OCI-LY7 (cell line): ENCODE data around the gene SCYL3. TPM values are rescaled to one million over a fixed set of nuclear protein-coding genes. Genes with fewer than 3 reads are reported as not detected.
"Not testable (repeated sequence)": the region's sequence is repeated elsewhere in the genome, so short reads cannot be mapped to it uniquely, and the experiment has no call there.

Source experiments
- BruUV-seq: library from RNA; stranded (reverse); fragments of 400-500 nt; replicated peaks from 2 replicates; lab custom pipeline; 2021; lab: Mats Ljungman, UMichigan
- CTCF ChIA-PET: fragments of 300-600 bp; sonication (Branson Sonifier 250); formaldehyde crosslinking; loops from one replicate; lab custom pipeline; 2022; ENCODE audit warnings: antibody characterized with exemption; ENCODE audit not compliant: unreplicated experiment; lab: Charles Lee
- POLR2A ChIA-PET: fragments of 300-600 bp; sonication (Branson Sonifier 250); formaldehyde crosslinking; loops from one replicate; lab custom pipeline; 2022; ENCODE audit warnings: antibody characterized with exemption; lab: Charles Lee
- DNase-seq: peaks from one replicate; pipeline ENCODE4 v3.0.0-alpha.2; 2015; ENCODE audit warnings: low spot score
- H2AFZ ChIP-seq: fragments of 200-600 bp; sonication (generic), shearing (Covaris generic); 2 replicates; pipeline ENCODE4 v1.6.1; 2014; ENCODE audit warnings: mild to moderate bottlenecking, antibody characterized with exemption, low read length, moderate library complexity
- H3K27ac ChIP-seq: fragments of 200-600 bp; sonication (generic); 2 replicates; pipeline ENCODE4 v1.5.1; 2014; ENCODE audit warnings: mixed run types, low read depth, mild to moderate bottlenecking, moderate library complexity, low read length, inconsistent platforms; ENCODE audit not compliant: poor library complexity, severe bottlenecking
- H3K36me3 ChIP-seq: fragments of 200-600 bp; sonication (generic); 2 replicates; pipeline ENCODE4 v1.6.1; 2014; ENCODE audit warnings: mild to moderate bottlenecking, antibody characterized with exemption, low read length, moderate library complexity, mixed read lengths; ENCODE audit not compliant: insufficient read depth
- H3K4me1 ChIP-seq: fragments of 200-600 bp; sonication (generic); 2 replicates; pipeline ENCODE4 v1.5.1; 2014; ENCODE audit warnings: mild to moderate bottlenecking, low read length; ENCODE audit not compliant: insufficient read depth, poor library complexity, severe bottlenecking
- H3K4me2 ChIP-seq: fragments of 200-600 bp; sonication (generic); 2 replicates; pipeline ENCODE4 v1.6.1; 2014; ENCODE audit warnings: mild to moderate bottlenecking, low read length
- H3K4me3 ChIP-seq: fragments of 200-600 bp; sonication (generic); 2 replicates; pipeline ENCODE4 v1.5.1; 2014; ENCODE audit warnings: mild to moderate bottlenecking, low read depth, low read length; ENCODE audit not compliant: poor library complexity, severe bottlenecking
- H3K79me2 ChIP-seq: fragments of 200-600 bp; sonication (generic); 2 replicates; pipeline ENCODE4 v1.6.1; 2016; ENCODE audit warnings: low read depth, mild to moderate bottlenecking, low read length, moderate library complexity, mixed read lengths; ENCODE audit not compliant: insufficient read depth
- H3K9me2 ChIP-seq: fragments of 200-600 bp; sonication (generic); 2 replicates; pipeline ENCODE4 v1.6.1; 2016; ENCODE audit warnings: mild to moderate bottlenecking, low read length, mixed read lengths; ENCODE audit not compliant: insufficient read depth
- H3K9me3 ChIP-seq: fragments of 200-600 bp; sonication (generic); 2 replicates; pipeline ENCODE4 v1.6.1; 2014; ENCODE audit warnings: mild to moderate bottlenecking, mixed run types, low read length, mixed read lengths
- H4K20me1 ChIP-seq: fragments of 200-600 bp; sonication (generic); 2 replicates; pipeline ENCODE4 v1.6.1; 2014; ENCODE audit warnings: mild to moderate bottlenecking, antibody characterized with exemption, low read length, moderate library complexity, mixed read lengths; ENCODE audit not compliant: insufficient read depth
- EZH2phosphoT487 ChIP-seq: fragments of 200-600 bp; sonication (generic); IDR thresholded peaks from 2 replicates; pipeline ENCODE4 v1.6.1; 2018; ENCODE audit warnings: low read depth, borderline replicate concordance, mild to moderate bottlenecking, mixed run types, antibody characterized with exemption, low read length, moderate library complexity, mixed read lengths
- intact Hi-C: fragments of 100-400 bp; cut with micrococcal nuclease; formaldehyde crosslinking; loops from one replicate; pipeline ENCODE4 v1.10.0; 2022; ENCODE audit not compliant: unreplicated experiment
- total RNA-seq, 2 experiments: library from RNA; depleted of rRNA in 1 of 2; stranded (reverse); fragments of >200 nt in 1 of 2; shearing (Covaris generic) in 1 of 2; gene quantifications; 2 replicates each; pipeline ENCODE4 v1.2.3, GENCODE V29; 2014 to 2022
- TF ChIP-seq, protein P1 (sequence below): fragments of 200-600 bp; sonication (generic); conservative IDR thresholded peaks from 2 replicates; pipeline ENCODE4 v1.5.1; 2014; ENCODE audit warnings: mild to moderate bottlenecking, antibody characterized with exemption, low read length, moderate library complexity, mixed read lengths

Gene SCYL3
- total RNA-seq, 2 experiments from 2014 or later = 5.9 to 7.6 TPM

DNA sequence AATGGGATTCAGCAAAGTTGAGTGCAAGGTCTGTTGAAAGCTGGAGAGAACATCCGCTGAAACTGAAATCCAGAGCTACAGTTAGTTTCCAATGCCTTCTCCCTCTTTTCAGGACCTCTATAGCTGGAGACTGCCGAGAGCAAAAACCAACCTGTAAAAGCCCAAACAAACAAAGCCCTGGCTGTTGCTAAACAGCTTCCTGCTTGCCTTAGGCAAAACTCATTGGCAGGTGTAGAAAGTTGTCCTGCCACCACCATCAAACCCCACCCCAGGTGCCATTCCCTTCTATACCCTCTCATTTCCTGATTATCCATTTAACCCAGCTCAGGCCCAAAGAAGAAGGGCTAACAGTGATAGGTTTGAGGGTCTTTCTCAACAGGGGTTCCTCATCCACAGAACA, 24.7 kb downstream of the SCYL3 start:
- ChIA-PET POLR2A (interaction anchor here (1.9 kb wide), 1 partner anchor 19 kb away, joined by 5 read pairs; no protein-coding TSS in a partner anchor), CTCF (interaction anchor here (1.1 kb wide), 1 partner anchor 25 kb away, joined by 3 read pairs; the partner anchor contains the start of gene SCYL3)
- TF ChIP-seq EZH2phosphoT487 = no peak
- TF ChIP-seq, protein P1, sequence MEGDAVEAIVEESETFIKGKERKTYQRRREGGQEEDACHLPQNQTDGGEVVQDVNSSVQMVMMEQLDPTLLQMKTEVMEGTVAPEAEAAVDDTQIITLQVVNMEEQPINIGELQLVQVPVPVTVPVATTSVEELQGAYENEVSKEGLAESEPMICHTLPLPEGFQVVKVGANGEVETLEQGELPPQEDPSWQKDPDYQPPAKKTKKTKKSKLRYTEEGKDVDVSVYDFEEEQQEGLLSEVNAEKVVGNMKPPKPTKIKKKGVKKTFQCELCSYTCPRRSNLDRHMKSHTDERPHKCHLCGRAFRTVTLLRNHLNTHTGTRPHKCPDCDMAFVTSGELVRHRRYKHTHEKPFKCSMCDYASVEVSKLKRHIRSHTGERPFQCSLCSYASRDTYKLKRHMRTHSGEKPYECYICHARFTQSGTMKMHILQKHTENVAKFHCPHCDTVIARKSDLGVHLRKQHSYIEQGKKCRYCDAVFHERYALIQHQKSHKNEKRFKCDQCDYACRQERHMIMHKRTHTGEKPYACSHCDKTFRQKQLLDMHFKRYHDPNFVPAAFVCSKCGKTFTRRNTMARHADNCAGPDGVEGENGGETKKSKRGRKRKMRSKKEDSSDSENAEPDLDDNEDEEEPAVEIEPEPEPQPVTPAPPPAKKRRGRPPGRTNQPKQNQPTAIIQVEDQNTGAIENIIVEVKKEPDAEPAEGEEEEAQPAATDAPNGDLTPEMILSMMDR = no peak
- Histone ChIP-seq H3K27ac (no peak overlapping the region), H3K4me2 (no peak overlapping the region), H3K36me3 (peaks cover 97% of the 10 kb centered on the region), H4K20me1 (no peaks in the 10 kb centered on the region), H2AFZ (no peak overlapping the region), H3K9me3 (no peaks in the 10 kb centered on the region), H3K79me2 (no peaks in the 10 kb centered on the region), H3K4me1 (peaks cover 6% of the 10 kb centered on the region), H3K4me3 (no peak overlapping the region), H3K9me2 (no peaks in the 10 kb centered on the region)
- no TSS peak for BruUV-seq
- intact Hi-C loops = no loop called here
- no peak for DNase-seq

DNA sequence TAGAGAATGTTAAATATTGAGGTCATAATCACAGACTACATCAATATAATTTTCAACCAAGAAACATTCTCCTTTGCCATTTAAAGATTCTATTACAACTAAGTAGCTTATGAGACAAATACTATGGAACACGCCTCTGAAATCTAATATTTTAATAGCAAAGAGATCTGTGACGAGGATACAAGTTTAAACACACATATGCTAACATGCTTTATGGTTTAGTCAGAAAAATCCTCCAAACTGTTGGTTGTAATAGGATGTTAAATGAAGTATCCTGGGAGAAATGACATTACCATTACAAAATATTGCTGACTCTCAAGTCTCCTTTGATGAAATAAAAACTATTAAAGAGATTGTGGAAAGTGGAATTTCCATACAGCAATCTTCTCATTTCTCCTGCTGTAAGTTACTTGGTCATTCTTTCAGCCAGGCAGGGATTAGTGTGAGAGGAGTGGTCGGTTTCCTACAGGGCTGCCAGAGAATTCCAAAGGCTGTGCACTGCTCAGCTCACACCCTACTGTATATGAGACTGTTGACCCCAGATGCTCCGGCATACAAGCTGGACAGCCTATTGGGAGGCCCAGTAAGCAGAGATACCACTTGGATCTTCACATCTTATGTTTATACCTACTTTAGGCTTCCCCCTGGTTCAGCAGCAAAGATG, 26.6 kb downstream of the SCYL3 start:
- Histone ChIP-seq H3K79me2 (no peaks in the 10 kb centered on the region), H3K36me3 (peaks cover 94% of the 10 kb centered on the region), H3K4me2 (no peak overlapping the region), H2AFZ (no peak overlapping the region), H3K9me3 (no peaks in the 10 kb centered on the region), H3K4me3 (no peak overlapping the region), H3K27ac (no peak overlapping the region), H3K4me1 (no peaks in the 10 kb centered on the region), H3K9me2 (no peaks in the 10 kb centered on the region), H4K20me1 (no peaks in the 10 kb centered on the region)
- ChIA-PET CTCF (no interaction called here), POLR2A (no interaction called here)
- no TSS peak for BruUV-seq
- no peak for DNase-seq
- TF ChIP-seq EZH2phosphoT487 = no peak
- TF ChIP-seq, protein P1 = no peak
- intact Hi-C loops = no loop called here

DNA sequence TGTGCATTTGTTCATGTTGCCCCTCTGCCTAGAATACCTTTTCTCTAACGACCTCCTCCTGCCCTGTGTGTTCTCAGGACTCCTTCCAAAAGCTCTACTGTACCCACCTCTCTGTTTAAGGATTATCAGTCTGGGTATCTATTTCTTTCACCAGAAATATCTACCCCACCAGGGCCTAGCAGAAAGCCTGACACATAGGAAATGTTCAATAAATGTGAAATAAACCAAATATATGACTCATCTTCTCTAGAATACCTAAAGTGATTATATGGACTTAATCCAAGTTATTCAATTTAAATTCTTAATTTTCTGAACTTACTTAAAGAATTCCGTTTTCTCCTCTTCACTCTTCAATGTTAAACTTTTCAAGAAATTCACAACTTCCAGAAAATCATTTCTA, 27.1 kb downstream of the SCYL3 start:
- H3K79me2 ChIP-seq = no peaks in the 10 kb centered on the region
- H3K27ac ChIP-seq = no peak overlapping the region
- peaks cover 93% of the 10 kb centered on the region for H3K36me3 ChIP-seq
- ChIA-PET CTCF (no interaction called here), POLR2A (no interaction called here)
- no peak overlapping the region for H2AFZ ChIP-seq
- BruUV-seq = no TSS peak
- intact Hi-C loops = no loop called here
- TF ChIP-seq, protein P1 = no peak
- no peak for TF ChIP-seq EZH2phosphoT487
- no peaks in the 10 kb centered on the region for H3K4me1 ChIP-seq
- no peak overlapping the region for H3K4me3 ChIP-seq
- no peaks in the 10 kb centered on the region for H4K20me1 ChIP-seq
- no peaks in the 10 kb centered on the region for H3K9me2 ChIP-seq
- no peaks in the 10 kb centered on the region for H3K9me3 ChIP-seq
- no peak overlapping the region for H3K4me2 ChIP-seq
- DNase-seq = no peak

DNA sequence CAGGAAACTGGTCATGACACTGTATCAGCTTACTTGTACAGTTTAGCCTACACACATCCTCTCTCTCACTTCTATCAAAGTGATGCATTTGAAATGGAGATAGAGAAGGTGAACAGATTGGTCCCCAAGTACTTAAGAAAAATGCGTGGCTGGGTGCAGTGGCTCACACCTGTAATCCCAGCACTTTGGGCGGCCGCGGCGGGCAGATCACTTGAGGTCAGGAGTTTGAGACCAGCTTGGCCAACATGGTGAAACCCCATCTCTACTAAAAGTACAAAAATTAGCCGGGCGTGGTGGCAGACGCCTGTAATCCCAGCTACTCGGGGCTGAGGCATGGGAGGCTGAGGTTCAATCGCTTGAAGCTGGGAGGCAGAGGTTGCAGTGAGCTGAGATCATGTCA, 29.2 kb downstream of the SCYL3 start:
- POLR2A ChIA-PET = interaction anchor here (0.5 to 0.7 kb wide), 2 partner anchors 30 to 95 kb away, joined by 3 to 5 read pairs; no protein-coding TSS in a partner anchor
- peaks cover 93% of the 10 kb centered on the region for H3K36me3 ChIP-seq
- H3K9me3 ChIP-seq, H3K79me2 ChIP-seq, CTCF ChIA-PET, H3K4me3 ChIP-seq, H4K20me1 ChIP-seq, H3K9me2 ChIP-seq, BruUV-seq, intact Hi-C loops, H3K27ac ChIP-seq, DNase-seq, H3K4me1 ChIP-seq, H2AFZ ChIP-seq, H3K4me2 ChIP-seq: not testable (repeated sequence)
